K562 (cell line): ENCODE data around the gene MFAP2. TPM values are rescaled to one million over a fixed set of nuclear protein-coding genes. Genes with fewer than 3 reads are reported as not detected.
A peak's percentile ranks its signal among the peaks of the same experiment; 100 is the strongest.

ENCODE experiments used
- DDX20 ChIP-seq: fragments of 450-650 bp; IDR thresholded peaks from 2 replicates; pipeline ENCODE4 v1.6.1; 2016; ENCODE audit warnings: missing genetic modification characterization, low read depth, mild to moderate bottlenecking, missing compliant biosample characterization, moderate library complexity
- ELF1 ChIP-seq: fragments of 200-800 bp; sonication (Bioruptor generic); IDR thresholded peaks from 2 replicates; pipeline ENCODE4 v1.6.1; 2016; ENCODE audit warnings: missing genetic modification characterization, missing compliant biosample characterization
- ELF4 ChIP-seq: fragments of 450-650 bp; formaldehyde crosslinking; IDR thresholded peaks from 2 replicates; pipeline ENCODE4 v1.4.0; 2022; ENCODE audit warnings: missing genetic modification characterization
- HDAC1 ChIP-seq, 2 experiments: fragments of 450-650 bp; IDR thresholded peaks; 2 replicates each; pipeline ENCODE4 v1.6.1; 2016 to 2017; ENCODE audit warnings: inconsistent platforms in 1 of 2, mild to moderate bottlenecking in 1 of 2, moderate library complexity in 1 of 2
- HDAC2 ChIP-seq: fragments of 450-650 bp; IDR thresholded peaks from 2 replicates; pipeline ENCODE4 v1.6.1; 2016; ENCODE audit warnings: mild to moderate bottlenecking
- IRF2 ChIP-seq: sonication (generic); formaldehyde crosslinking; IDR thresholded peaks from 2 replicates; pipeline ENCODE4 v1.8.1; 2022; ENCODE audit warnings: mild to moderate bottlenecking, missing genetic modification reagents
- KLF6 ChIP-seq: fragments of 250-450 bp; sonication (Bioruptor Pico); IDR thresholded peaks from 2 replicates; pipeline ENCODE4 v1.4.0; 2020; ENCODE audit warnings: mild to moderate bottlenecking, moderate library complexity, borderline replicate concordance
- MYC ChIP-seq, 2 experiments: fragments of 250-450 bp in 1 of 2; sonication (Bioruptor Pico) in 1 of 2; IDR thresholded peaks; 2 replicates each; pipeline versions ENCODE4 v1.5.1 to v1.6.1; 2012 to 2021; ENCODE audit warnings: low read depth in 2 of 2, borderline replicate concordance in 1 of 2, improper control_type of control experiment in 1 of 2, low read length in 1 of 2, mild to moderate bottlenecking in 1 of 2, moderate library complexity in 1 of 2
- PHF21A ChIP-seq: fragments of 450-650 bp; IDR thresholded peaks from 2 replicates; pipeline ENCODE4 v1.6.1; 2017; ENCODE audit warnings: low read depth, borderline replicate concordance
- PREB ChIP-seq: sonication (generic); formaldehyde crosslinking; IDR thresholded peaks from 2 replicates; pipeline ENCODE4 v1.8.1; 2023; ENCODE audit warnings: mild to moderate bottlenecking, missing genetic modification reagents
- STAG1 ChIP-seq: sonication (generic); formaldehyde crosslinking; IDR thresholded peaks from 2 replicates; pipeline ENCODE4 v1.5.0; 2020; ENCODE audit warnings: missing genetic modification reagents, borderline replicate concordance
- ZEB2 ChIP-seq: fragments of 450-650 bp; IDR thresholded peaks from 2 replicates; pipeline ENCODE4 v1.6.1; 2016
- ZNF217 ChIP-seq: sonication (generic); formaldehyde crosslinking; IDR thresholded peaks from 2 replicates; pipeline ENCODE4 v1.8.0; 2022; ENCODE audit warnings: mild to moderate bottlenecking, missing genetic modification reagents
- ZNF280B ChIP-seq: fragments of 250-450 bp; sonication (Bioruptor Pico); IDR thresholded peaks from 2 replicates; pipeline ENCODE4 v1.5.1; 2021; ENCODE audit warnings: mild to moderate bottlenecking
- polyA plus RNA-seq, 8 experiments: library from polyadenylated mRNA; depleted of rRNA in 4 of 8; stranded (reverse) in 5 of 8; unstranded in 3 of 8; fragments of >200 nt; fragmentation: Nextera tagmentation in 2 of 8; fragmentation: Illumina TruSeq in 1 of 8; extraction: Ambion mirVana in 2 of 8; extraction: Trizol in 1 of 8; gene quantifications; 2 replicates each; pipeline versions ENCODE4 v1.2.1 to v1.2.3, GENCODE V29; 2011 to 2014; ENCODE audit warnings: inconsistent platforms in 1 of 8, missing spikeins in 1 of 8
- total RNA-seq, 7 experiments: library from RNA; depleted of rRNA in 6 of 7; stranded (reverse); fragments of >200 nt in 6 of 7; fragmentation: Illumina TruSeq in 2 of 7; extraction: Trizol in 2 of 7; gene quantifications; 2 replicates each; pipeline versions ENCODE4 v1.2.1 to v1.2.3, GENCODE V29; 2011 to 2021; ENCODE audit warnings: low replicate concordance in 1 of 7
- TF ChIP-seq, protein P1 (sequence below): fragments of 450-650 bp; IDR thresholded peaks from 2 replicates; pipeline ENCODE4 v1.6.1; 2016; ENCODE audit warnings: low read depth, mild to moderate bottlenecking, moderate library complexity
- TF ChIP-seq, protein P2 (sequence below): fragments of 250-450 bp; sonication (Bioruptor Pico); IDR thresholded peaks from 2 replicates; pipeline ENCODE4 v1.8.0; 2021; ENCODE audit warnings: borderline replicate concordance, mild to moderate bottlenecking, moderate library complexity; ENCODE audit not compliant: poor library complexity, severe bottlenecking
- TF ChIP-seq, protein P3 (sequence below), 3 experiments: IDR thresholded peaks in 2 of 3; conservative IDR thresholded peaks in 1 of 3; 2 replicates each; pipeline ENCODE4 v1.5.1; 2011 to 2012; ENCODE audit warnings: low read length in 3 of 3, mild to moderate bottlenecking in 3 of 3, control low read depth in 2 of 3, improper control_type of control experiment in 1 of 3, inconsistent platforms in 1 of 3, low read depth in 1 of 3, mixed read lengths in 1 of 3, moderate library complexity in 1 of 3; ENCODE audit not compliant: insufficient read depth in 2 of 3

The MFAP2 gene
- total and polyA plus RNA-seq, 9 of the 15 experiments (the other 6 are each of a cell fraction or from before 2014, with no cell fraction given) = not detected

GRCh38 chr1:17013491-17014320 lies 33.3 kb upstream of the MFAP2 start (continued):
- TF ChIP-seq HDAC1 (IDR thresholded peaks at IDR 0.05) = 0 out of 4 replicates have a peak, but pooled peaks of 1 of the 2 experiments have one; percentile 16
- TF ChIP-seq PREB = no peak
- TF ChIP-seq, protein P1, sequence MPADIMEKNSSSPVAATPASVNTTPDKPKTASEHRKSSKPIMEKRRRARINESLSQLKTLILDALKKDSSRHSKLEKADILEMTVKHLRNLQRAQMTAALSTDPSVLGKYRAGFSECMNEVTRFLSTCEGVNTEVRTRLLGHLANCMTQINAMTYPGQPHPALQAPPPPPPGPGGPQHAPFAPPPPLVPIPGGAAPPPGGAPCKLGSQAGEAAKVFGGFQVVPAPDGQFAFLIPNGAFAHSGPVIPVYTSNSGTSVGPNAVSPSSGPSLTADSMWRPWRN = 0 out of 2 replicates have a peak, but pooled peaks have one; percentile 44
- TF ChIP-seq, protein P2, sequence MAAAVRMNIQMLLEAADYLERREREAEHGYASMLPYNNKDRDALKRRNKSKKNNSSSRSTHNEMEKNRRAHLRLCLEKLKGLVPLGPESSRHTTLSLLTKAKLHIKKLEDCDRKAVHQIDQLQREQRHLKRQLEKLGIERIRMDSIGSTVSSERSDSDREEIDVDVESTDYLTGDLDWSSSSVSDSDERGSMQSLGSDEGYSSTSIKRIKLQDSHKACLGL (CRISPR knock-in tag) = no peak
- no peak for TF ChIP-seq ELF1 (tag)
- TF ChIP-seq ELF4 (CRISPR knock-in tag) = no peak
- TF ChIP-seq PHF21A = no peak
- TF ChIP-seq ZEB2 = no peak
- TF ChIP-seq, protein P3, sequence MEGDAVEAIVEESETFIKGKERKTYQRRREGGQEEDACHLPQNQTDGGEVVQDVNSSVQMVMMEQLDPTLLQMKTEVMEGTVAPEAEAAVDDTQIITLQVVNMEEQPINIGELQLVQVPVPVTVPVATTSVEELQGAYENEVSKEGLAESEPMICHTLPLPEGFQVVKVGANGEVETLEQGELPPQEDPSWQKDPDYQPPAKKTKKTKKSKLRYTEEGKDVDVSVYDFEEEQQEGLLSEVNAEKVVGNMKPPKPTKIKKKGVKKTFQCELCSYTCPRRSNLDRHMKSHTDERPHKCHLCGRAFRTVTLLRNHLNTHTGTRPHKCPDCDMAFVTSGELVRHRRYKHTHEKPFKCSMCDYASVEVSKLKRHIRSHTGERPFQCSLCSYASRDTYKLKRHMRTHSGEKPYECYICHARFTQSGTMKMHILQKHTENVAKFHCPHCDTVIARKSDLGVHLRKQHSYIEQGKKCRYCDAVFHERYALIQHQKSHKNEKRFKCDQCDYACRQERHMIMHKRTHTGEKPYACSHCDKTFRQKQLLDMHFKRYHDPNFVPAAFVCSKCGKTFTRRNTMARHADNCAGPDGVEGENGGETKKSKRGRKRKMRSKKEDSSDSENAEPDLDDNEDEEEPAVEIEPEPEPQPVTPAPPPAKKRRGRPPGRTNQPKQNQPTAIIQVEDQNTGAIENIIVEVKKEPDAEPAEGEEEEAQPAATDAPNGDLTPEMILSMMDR (IDR thresholded peaks at IDR 0.05 in 2 of 3, conservative IDR thresholded peaks at IDR 0.05 in 1 of 3; ENCODE audit: insufficient read depth in 2 of 3, low read depth in 1 of 3, low read length in 3 of 3) = no peak
- no peak for TF ChIP-seq ZNF280B (CRISPR knock-in tag)
- TF ChIP-seq KLF6 = no peak
- no peak for TF ChIP-seq DDX20 (tag)
- TF ChIP-seq IRF2 (CRISPR knock-in tag) = no peak
- no peak for TF ChIP-seq HDAC2
- TF ChIP-seq ZNF217 = no peak
- no peak for TF ChIP-seq STAG1
- peak; percentile 32; the same call in 1 of the 2 replicates for TF ChIP-seq MYC (IDR thresholded peaks at IDR 0.05; ENCODE audit: low read depth, low read length)
- no peak for TF ChIP-seq MYC (CRISPR knock-in tag; IDR thresholded peaks at IDR 0.05; ENCODE audit: borderline replicate concordance, low read depth)
